HG03095 (cell line): ENCODE results near the gene CECR2.
"Not testable (repeated sequence)": the region's sequence is repeated elsewhere in the genome, so short reads cannot be mapped to it uniquely, and the experiment has no call there.

ENCODE experiments used
- ATAC-seq: cut with Tn5 transposase; IDR thresholded peaks from one replicate; pipeline ENCODE4 v1.9.1; 2021; ENCODE audit warnings: moderate library complexity; ENCODE audit not compliant: unreplicated experiment

Gene CECR2

DNA sequence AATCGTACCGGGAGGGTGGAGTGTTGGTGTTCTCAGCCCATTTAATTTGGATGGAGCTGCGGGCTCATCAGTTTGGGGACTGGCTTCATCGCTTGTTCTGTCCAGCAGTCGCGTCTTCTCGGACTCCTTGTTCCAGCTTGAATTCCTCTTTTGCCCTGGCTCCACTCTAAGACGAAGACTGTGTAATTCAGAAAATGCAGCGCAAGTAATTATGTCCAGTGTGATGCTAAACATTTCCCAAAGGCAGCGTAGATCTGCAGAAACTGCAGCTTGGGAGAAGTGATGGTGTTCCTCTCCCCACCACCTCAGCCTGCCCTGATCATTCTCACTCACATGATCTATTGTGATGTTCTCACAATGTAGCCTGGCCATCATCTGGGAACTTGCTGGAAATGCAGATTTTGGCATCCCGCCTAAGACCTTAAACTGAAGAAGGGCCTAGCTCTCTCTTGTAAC is 194.7 kb downstream of the CECR2 start:
- no peak for ATAC-seq

DNA sequence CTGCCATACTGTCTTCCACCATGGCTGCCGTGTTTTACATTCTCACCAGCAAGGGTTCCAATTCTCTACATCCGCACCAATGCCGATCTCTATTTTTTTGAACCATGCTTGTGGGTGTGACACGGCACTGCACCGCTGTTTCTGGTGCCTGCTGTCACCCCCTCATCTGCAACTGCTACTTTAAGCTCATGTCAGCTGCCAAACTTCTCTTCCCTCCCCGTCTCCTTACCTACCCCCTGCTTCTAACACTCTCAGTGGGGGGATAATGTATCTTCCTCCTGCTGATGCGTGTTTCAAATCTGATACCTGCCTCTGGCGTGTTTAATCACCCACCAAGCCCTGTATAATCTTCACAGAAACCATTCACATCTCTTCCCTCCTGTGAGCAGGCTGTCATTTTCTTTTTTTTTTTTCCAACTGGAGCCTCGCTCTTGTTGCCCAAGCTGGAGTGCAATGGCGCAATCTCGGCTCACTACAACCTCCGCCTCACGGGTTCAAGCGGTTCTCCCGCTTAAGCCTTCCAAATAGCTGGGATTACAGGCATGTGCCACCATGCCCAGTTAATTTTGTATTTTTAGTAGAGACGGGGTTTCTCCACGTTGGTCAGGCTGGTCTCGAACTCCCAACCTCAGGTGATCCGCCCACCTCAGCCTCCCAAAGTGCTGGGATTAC is 196.9 kb downstream of the CECR2 start:
- ATAC-seq: not testable (repeated sequence)

DNA sequence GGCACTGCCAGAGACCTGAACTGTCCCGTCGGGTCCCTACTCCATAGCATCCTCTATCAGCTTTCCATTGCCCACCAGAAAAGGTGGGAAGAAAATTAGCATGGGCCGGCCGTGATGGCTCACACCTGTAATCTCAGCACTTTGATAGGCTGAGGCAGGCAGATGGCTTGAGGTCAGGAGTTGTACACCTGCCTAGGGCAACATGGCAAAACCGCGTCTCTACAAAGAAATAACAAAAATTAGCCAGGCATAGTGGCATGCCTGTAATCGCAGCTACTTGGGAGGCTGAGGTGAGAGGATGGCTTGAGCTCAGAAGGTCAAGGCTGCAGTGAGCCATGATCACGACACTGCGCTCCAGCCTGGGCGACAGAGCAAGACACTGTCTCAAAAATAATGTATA is 197.5 kb downstream of the CECR2 start:
- no peak for ATAC-seq

DNA sequence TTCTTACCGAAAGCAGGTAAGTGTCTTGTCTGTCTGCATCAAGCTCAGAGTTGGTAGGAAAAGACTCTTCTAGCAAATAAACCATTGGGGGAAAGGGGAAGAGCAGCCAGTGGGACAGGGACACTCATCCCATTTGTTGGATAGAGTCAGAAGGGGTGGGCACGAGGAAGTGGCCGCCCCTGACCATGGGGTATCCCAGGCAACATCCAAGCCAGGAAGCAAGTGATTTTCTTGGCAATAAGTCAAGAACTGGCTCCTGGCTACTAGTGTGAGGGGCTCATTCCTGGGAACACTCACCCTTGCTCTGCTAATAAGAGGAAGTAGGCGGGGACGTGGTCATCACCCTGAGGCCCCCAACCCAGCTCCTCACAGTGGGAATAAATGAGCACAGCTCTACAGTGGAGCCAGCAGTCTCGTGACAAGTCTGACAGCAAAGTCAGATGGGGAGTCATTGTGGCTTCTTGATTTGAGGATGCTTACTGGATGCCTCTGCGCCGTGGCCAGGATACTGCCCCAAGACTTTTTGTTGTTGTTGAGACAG is 200.8 kb downstream of the CECR2 start:
- ATAC-seq: no peak

DNA sequence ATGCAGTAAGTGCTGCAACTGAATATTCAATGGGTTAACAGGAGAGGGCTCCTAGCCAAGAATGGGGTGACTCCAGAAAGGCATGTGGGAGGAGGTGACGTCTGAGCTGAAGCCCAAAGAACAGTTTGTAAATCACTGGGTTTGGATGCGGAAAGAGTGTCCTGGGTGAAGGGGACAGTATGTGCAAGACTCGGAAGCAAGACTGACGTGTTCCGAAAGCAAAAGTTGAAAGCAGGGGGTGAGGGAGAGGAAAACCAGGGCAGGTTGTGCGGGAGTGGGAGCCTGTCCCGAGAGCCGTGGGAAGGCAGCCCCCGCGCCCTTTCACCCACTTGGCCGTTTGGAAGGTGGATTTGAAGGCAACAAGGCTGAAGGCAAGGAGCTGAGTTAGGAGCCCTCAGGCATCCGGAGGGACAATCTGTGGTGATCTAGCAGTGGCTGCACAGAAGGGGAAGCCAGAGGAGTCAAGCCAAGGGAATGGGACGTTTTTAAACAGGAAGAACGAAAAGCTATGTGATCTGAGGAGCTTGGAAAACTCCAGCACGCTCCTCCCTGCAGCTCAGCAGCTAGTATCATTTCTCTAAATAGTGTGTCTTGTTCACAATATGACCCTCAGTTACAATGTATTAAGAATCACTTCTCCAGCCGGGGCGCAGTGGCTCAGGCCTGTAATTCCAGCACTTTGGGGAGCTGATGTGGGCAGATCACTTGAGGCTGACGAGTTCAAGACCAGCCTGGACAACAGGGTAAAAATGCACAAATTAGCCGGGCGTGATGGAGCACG is 201.8 kb downstream of the CECR2 start:
- ATAC-seq: no peak

DNA sequence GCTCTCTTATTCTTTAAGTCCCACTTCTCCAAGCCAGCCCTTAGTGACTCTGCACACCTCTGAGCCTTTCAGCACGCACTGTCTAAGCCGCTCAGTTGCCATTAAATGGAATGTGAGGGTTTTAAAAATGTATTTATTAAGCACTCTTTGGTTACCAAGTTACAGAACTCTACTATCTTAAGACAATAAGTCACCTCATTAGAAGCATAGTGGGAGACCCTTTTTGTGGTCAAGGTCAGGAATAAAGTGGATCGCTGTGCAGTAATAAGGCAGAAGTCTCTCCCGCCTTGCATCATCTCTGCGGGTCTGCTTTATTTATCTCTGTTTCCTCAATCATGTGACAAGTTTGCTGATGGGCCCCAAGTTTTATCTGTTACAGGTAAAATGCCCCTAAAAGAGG is 205.9 kb downstream of the CECR2 start:
- no peak for ATAC-seq

DNA sequence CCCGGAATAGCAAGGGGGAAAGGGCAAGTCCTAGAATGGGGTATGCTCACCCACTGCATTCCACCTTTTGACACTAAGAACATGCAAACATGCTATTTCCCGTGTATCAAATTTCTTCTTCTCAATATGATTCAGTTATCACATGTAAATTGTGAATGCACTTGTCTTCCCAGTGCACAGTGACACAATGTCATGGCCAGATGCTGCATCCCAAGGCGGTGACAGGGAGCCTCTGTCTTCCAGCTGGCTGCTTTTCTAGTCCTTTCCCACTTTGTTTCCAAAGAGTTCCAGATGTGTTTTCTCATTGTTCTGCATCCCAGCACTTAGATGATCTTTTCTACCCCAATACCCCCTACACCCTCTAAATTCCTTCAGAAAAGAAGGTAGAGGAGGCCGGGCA is 206.4 kb downstream of the CECR2 start:
- no peak for ATAC-seq

DNA sequence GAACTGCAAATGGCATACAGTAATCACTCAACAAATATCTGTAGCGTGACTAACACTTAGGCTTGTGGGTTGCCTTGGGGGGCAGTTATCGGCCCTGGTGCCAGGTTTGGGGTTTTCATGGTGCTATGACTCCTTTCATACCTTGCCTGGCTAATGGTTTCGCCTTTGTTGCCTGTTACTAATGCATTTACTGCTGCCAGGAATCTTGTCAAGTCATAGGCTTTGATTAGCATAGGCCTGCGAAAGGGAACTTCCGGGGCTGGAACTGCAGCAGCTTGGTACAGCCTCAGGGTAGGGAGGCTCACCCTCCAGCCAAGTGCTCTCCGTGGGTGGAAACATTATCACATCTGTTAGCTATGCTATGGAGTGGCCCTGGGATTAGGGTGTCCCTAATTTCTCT is 207.2 kb downstream of the CECR2 start:
- no peak for ATAC-seq

DNA sequence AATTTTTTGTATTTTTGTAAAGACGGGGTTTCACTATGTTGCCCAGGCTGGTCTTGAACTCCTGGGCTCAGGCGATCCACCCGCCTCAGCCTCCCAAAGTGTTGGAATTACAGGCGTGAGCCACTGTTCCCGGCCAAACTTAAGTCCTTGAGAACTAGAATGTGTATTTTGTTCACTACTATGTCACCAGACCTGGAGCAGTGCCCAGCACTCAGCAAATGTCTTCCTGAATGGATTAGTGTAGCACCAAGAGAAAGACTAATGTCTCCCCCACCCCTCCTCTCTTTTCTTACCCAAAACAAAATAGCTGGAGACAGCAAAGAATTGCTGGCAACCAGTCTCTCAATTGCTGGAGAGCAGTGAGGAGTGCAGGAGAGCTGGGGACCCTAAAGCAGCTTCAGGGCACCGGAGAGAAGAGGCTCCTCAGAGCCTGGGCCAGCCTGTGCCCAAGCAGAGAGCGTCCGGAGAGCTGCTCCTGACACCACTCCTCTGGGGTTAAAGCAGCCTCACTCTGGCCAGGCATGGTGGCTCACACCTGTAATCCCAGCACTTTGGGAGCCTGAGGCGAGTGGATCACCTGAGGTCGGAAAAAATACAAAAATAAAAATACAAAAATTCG is 209.0 kb downstream of the CECR2 start:
- ATAC-seq: no peak

DNA sequence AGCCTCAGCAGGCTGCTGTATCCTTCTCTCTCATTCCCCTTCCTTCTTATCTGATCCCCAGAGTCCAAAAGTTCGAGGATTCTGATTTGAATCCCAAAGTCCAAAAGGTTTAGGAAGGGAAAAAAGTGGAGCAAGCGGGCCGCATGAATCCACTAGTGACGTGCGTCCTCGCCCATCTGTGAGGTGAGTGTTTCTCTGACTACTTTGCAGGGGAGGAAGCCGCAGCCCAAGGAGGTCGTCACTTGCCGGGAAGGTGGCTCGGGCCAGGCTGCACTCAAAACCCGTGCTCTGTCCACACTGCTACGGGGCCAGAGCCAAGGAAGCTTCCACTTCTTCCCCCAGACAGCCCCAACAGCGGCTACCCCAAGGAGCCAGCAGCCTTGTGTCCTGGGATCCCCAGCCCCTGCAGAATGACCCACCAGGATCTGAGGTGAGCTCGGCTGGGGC is 210.3 kb downstream of the CECR2 start:
- ATAC-seq: no peak

DNA sequence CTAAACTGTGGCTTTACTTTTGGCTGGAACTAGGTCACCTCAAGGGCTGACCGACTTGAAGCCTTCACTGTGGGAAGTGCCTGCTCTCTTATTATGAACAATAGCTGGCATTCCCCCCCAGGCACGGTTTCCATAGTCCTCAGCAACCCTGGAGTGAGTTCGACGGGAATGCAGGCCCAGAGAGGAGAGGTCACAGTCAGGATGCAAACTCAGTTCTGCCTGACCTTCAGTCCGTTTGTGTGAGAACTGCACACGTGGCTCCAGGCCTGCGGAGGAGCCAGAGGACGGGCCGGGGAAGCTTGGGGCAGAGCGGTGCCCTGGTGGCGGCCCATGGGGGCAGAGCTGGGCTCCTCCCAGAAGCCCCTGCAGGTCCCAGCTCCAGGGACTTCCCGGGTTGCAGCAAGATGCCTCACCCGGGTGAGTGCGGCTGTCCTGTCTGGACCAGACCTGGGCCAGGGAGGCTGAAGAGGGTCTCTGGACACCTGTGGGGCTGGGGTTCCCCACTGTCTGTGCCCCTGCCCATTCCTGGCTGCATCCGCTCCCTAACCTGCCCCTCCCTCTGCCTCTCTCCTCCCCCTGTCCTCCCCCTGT is 211.3 kb downstream of the CECR2 start:
- ATAC-seq: no peak

DNA sequence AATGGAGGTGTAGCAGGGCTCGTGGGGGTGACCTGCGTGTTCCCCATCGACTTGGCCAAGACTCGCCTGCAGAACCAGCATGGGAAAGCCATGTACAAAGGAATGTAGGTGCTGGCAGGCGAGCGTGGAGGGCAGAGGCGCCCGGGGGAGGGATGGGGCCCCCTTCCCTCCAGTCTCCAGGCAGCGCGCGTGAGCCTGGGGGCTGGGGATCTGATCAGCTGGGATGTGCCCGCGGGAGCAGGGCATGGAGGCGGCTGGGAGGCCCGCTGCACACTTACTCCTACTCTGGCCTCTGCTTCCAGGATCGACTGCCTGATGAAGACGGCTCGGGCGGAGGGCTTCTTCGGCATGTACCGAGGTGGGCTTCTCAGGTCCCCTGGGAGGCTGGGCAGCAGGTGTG is 211.8 kb downstream of the CECR2 start:
- ATAC-seq: no peak

DNA sequence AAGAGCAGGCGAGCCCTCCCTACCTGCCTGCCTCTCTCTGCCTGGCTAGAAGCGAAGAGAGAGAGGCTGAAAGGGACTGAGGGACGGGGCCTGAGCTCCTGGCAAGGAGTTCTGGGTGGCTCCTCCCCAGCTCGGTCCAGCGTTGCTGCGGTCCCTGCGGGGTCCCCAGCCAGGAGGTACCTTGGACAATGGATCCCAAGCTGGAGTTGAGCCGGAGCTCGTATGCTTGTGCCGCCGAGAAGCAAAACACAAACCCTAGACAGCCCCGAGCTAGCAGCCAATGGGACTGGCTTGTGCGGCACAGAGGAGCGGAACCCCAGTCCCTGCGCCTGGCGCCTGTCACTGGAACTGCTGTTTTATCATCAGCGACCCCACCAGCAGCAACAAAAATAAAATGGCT is 212.4 kb downstream of the CECR2 start:
- no peak for ATAC-seq

DNA sequence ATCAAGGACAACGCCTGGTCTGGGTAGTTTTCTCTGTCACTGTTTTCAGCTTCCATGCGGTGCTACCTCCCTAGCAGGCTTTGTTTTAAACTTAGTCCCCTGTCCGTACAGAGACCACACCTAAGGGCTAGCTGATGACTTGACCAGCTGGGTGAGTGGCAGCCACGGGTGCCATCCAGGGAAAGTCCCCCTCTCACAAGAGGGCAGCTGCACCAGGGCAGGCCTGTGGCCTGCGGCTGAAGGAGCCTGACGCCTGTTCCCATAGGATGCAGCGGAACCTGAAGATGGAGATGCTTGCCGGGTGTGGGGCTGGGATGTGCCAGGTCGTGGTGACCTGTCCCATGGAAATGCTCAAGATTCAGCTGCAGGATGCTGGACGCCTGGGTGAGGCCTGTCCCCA is 213.9 kb downstream of the CECR2 start:
- ATAC-seq: no peak

DNA sequence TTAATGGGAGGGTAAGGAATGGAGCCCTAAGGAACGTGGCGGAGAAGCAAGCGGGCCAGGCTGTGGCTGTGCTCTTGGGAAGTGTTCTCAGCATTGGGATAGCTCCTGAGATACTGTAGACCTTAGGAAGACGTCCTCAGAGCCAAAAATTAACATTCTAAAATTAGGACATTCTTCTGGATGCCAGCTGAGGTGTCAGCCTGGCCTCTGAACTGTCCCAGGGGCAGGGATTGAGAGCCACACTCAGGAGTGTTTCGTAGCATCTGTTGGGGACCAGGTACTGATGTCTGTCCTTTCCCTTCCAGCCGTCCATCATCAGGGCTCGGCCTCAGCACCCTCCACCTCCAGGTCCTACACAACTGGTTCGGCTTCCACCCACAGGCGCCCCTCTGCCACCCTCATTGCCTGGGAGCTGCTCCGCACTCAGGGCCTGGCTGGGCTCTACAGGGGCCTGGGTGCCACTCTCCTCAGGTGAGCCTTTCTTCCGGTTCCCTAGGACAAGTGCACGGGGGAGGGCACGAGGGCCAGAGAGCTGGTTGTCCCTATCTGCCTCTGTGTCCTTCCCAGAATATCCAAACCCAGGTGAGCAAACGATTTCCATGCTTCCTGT is 217.7 kb downstream of the CECR2 start:
- ATAC-seq: no peak

DNA sequence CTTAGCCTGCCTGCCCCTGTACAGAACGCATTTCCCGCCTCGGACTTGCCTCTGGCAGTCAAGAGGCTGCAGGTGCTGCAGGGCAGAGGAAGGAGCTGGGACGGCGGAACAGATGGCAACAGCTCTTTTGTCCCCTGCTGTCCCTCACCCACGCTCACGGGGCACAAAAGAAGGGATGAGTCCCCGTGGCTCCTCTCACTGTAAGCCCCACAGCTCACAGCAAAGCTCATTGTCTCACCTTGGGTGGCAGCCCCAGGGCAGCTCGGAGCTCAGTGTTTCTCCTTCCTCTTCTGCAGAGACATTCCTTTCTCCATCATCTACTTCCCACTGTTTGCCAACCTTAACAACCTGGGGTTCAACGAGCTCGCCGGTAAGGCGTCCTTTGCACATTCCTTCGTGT is 218.4 kb downstream of the CECR2 start:
- ATAC-seq: no peak

DNA sequence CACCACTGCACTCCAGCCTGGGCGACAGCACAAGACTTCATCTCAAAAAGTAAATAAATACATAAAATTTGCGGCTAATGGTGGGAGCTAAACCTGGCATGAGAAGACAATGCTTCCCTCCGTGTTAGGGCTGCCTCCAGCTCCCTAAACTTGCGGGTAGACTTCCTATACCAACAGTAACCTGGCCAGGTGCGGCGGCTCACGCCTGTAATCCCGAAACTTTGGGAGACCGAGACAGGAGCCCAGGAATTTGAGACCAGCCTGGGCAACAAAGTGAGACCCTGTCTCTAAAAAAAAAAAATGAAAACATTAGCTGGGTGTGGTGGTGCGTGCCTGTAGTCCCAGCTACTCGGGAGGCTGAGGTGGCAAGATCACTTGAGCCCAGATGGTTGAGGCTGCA is 219.3 kb downstream of the CECR2 start:
- no peak for ATAC-seq

DNA sequence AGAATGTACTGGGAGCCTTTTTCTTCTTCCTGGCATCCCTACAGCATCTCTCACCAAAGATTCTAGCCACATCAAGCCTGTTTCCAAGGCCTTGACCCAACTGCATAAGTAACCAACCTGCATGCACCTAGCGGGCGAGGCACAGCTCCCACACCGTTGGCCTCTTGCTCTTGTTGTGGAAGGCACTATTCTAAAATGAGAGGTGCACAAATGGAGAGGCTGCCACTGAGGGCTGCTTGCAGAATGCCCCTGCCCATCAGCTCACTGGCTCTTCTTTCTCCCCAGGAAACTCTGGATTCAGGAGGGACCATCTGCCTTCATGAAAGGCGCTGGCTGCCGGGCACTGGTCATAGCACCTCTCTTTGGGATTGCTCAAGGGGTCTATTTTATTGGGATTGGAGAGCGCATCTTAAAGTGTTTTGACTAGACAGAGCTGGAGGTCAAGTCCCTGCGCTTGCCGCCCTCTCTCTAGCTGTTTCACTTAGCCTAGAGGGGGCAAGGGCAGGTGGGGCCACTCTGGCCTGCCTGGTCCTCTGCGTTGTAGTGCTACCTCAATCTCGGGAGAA is 220.6 kb downstream of the CECR2 start:
- ATAC-seq: no peak

DNA sequence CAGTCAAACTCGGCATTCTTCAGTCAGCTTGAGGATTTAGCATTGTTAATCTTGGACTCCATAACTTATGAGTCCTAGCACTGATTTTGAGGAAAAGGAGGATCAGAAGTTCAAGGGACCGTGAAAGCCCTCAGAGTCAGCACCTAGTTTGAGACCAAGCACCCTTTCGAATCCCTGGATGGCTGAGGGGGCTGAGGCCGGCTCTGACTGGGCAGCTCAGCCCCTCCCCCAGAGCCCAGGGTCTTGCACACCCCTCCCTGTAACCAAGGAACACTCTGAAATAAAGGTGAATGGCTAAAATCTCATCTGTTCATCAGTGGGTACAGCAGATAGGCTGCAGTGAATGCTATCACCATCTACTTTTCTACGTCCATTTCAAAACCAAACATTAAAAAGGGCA is 221.3 kb downstream of the CECR2 start:
- ATAC-seq: no peak

DNA sequence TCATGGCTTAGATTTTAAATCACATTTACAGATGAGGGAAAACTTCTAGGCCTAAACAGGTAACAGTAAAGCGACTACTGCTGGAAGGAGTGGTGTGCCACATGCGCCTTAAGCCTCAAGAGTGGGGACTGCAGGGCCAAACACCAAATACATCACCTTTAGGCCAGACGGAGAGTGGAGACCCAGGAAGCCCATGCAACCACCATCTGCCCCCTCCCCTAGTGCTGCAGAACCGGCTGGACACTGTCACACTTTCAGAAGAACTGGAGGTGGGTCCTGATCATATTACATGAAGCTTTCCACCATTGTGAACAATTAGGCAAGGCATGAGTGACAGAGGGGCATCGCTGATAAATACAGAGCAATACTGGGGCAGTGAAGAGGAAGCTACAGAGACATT is 222.9 kb downstream of the CECR2 start:
- no peak for ATAC-seq

DNA sequence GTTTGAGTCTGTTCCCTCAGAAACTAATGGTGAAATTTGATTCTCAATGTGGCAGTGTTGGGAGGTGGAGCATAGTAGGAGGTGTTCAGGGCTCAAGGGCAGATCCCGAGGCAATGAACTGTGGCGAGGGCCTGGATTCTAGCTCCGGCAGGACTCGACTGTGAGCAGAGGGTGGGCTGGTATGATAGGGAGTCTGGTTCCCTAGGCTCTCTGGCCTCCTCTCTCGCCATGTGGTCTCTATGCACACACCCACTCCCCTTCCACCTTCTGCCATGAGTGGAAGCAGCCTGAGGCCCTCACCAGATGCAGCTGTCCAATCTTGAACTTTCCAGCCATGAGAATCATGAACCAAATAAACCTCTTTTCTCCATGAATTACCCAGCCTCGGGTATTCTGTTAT is 227.0 kb downstream of the CECR2 start:
- ATAC-seq: no peak
